NB4 (cell line): ENCODE results near the gene SFTPA2.
"Not testable (repeated sequence)": the region's sequence is repeated elsewhere in the genome, so short reads cannot be mapped to it uniquely, and the experiment has no call there.

Experiments
- MYC ChIP-seq: IDR thresholded peaks from 2 replicates; pipeline ENCODE4 v1.6.1; 2011; ENCODE audit warnings: low read depth, low read length
- POLR2A ChIP-seq: IDR thresholded peaks from 2 replicates; pipeline ENCODE4 v1.6.1; 2011; ENCODE audit warnings: mild to moderate bottlenecking; ENCODE audit not compliant: insufficient read length; ENCODE audit errors: extremely low read depth
- TF ChIP-seq, protein P1 (sequence below): IDR thresholded peaks from one replicate; pipeline ENCODE4 v1.5.1; 2012; ENCODE audit warnings: low read depth, low read length

DNA sequence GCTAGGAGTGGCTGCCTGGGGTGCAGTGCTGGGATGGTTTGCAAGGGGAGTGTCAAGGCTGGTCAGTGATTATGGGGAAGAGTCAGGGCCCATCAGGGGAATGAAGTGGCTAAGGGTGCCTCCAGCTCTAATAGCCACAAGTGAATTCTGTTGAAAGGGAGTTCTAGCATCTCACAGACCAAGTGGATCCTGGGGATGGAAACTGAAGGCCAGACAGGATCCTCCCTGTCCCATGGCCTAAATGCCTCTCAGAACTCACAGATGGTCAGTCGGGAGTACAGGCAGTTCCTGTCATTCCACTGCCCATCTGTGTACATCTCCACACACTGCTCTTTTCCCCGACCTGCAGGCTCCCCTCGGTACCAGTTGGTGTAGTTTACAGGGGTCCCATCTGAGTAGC is 3.2 kb downstream of the SFTPA2 start:
- not testable (repeated sequence) for TF ChIP-seq POLR2A, MYC
- TF ChIP-seq, protein P1, sequence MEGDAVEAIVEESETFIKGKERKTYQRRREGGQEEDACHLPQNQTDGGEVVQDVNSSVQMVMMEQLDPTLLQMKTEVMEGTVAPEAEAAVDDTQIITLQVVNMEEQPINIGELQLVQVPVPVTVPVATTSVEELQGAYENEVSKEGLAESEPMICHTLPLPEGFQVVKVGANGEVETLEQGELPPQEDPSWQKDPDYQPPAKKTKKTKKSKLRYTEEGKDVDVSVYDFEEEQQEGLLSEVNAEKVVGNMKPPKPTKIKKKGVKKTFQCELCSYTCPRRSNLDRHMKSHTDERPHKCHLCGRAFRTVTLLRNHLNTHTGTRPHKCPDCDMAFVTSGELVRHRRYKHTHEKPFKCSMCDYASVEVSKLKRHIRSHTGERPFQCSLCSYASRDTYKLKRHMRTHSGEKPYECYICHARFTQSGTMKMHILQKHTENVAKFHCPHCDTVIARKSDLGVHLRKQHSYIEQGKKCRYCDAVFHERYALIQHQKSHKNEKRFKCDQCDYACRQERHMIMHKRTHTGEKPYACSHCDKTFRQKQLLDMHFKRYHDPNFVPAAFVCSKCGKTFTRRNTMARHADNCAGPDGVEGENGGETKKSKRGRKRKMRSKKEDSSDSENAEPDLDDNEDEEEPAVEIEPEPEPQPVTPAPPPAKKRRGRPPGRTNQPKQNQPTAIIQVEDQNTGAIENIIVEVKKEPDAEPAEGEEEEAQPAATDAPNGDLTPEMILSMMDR: not testable (repeated sequence)
